Measurements from ENCODE around the gene QRICH1.

The QRICH1 gene

GRCh38 chr3:49054344-49054862, 39.5 kb downstream of the QRICH1 start:
- no peak for DNase-seq (ENCODE audit: low read depth, low spot score)
- no peak overlapping the region for H3K4me3 ChIP-seq (ENCODE audit: low read length)

GRCh38 chr3:49053543-49053942, 40.3 kb downstream of the QRICH1 start:
- H3K4me3 ChIP-seq (ENCODE audit: low read length), result no peak overlapping the region
- no peak for DNase-seq (ENCODE audit: low read depth, low spot score)

GRCh38 chr3:49035281-49035680, 58.6 kb downstream of the QRICH1 start:
- H3K4me3 ChIP-seq (ENCODE audit: low read length), result no peak overlapping the region

GRCh38 chr3:49034650-49035049, 59.2 kb downstream of the QRICH1 start:
- no peak overlapping the region for H3K4me3 ChIP-seq (ENCODE audit: low read length)
- no peak for DNase-seq (ENCODE audit: low read depth, low spot score)

More at GRCh38 chr3:49035281-49035680, 58.6 kb downstream of the QRICH1 start:
- DNase-seq (ENCODE audit: low read depth, low spot score), result no peak

- no peak overlapping the region for H3K4me3 ChIP-seq (ENCODE audit: low read length)
- DNase-seq (ENCODE audit: low read depth, low spot score), result no peak
Measured at GRCh38 chr3:49032646-49033304, 61.1 kb downstream of the QRICH1 start.

GRCh38 chr3:49030321-49030720, 63.5 kb downstream of the QRICH1 start:
- DNase-seq (ENCODE audit: low read depth, low spot score), result no peak

GRCh38 chr3:49029563-49029884, 64.3 kb downstream of the QRICH1 start:
- DNase-seq (ENCODE audit: low read depth, low spot score), result no peak
- H3K4me3 ChIP-seq (ENCODE audit: low read length), result peak overlapping the region; percentile 89

More at GRCh38 chr3:49030321-49030720, 63.5 kb downstream of the QRICH1 start:
- no peak overlapping the region for H3K4me3 ChIP-seq (ENCODE audit: low read length)

GRCh38 chr3:49028673-49029562, 65.0 kb downstream of the QRICH1 start, which contains the start of gene IMPDH2:
Gene IMPDH2 (minus strand): TSS chr3:49029398. CDS start chr3:49029350, 48 bp downstream.
- H3K4me3 ChIP-seq (ENCODE audit: low read length), result peak within 1 kb of the TSS; percentile 89
- peak; percentile 90 for DNase-seq (ENCODE audit: low read depth, low spot score)

GRCh38 chr3:49028298-49028672, 65.6 kb downstream of the QRICH1 start:
- peak overlapping the region; percentile 89 for H3K4me3 ChIP-seq (ENCODE audit: low read length)
- no peak for DNase-seq (ENCODE audit: low read depth, low spot score)

GRCh38 chr3:49027634-49028033, 66.2 kb downstream of the QRICH1 start:
- H3K4me3 ChIP-seq (ENCODE audit: low read length), result no peak overlapping the region
- no peak for DNase-seq (ENCODE audit: low read depth, low spot score)

- no peak for DNase-seq (ENCODE audit: low read depth, low spot score)
- no peak overlapping the region for H3K4me3 ChIP-seq (ENCODE audit: low read length)
Measured at GRCh38 chr3:49026536-49026935, 67.3 kb downstream of the QRICH1 start.

- no peak overlapping the region for H3K4me3 ChIP-seq (ENCODE audit: low read length)
- DNase-seq (ENCODE audit: low read depth, low spot score), result no peak
Measured at GRCh38 chr3:49025793-49026520, 67.9 kb downstream of the QRICH1 start.

GRCh38 chr3:49025005-49025792, 68.7 kb downstream of the QRICH1 start:
- no peak for DNase-seq (ENCODE audit: low read depth, low spot score)
- H3K4me3 ChIP-seq (ENCODE audit: low read length), result no peak overlapping the region

- DNase-seq (ENCODE audit: low read depth, low spot score), result no peak
- H3K4me3 ChIP-seq (ENCODE audit: low read length), result no peak overlapping the region
Measured at GRCh38 chr3:49024449-49024848, 69.4 kb downstream of the QRICH1 start.

GRCh38 chr3:49023775-49024174, 70.1 kb downstream of the QRICH1 start:
- no peak overlapping the region for H3K4me3 ChIP-seq (ENCODE audit: low read length)
- no peak for DNase-seq (ENCODE audit: low read depth, low spot score)

GRCh38 chr3:49022688-49023171, 71.1 kb downstream of the QRICH1 start:
- DNase-seq (ENCODE audit: low read depth, low spot score), result no peak
- peak overlapping the region; percentile 97 for H3K4me3 ChIP-seq (ENCODE audit: low read length)

- DNase-seq (ENCODE audit: low read depth, low spot score), result peak; percentile 86
- peak within 1 kb of the TSS; percentile 97 for H3K4me3 ChIP-seq (ENCODE audit: low read length)
Measured at GRCh38 chr3:49021813-49022687, 71.8 kb downstream of the QRICH1 start, which contains the start of gene NDUFAF3. Gene NDUFAF3 (plus strand): TSS chr3:49022121. CDS start chr3:49022145, 24 bp downstream.
